Measurements from ENCODE around the gene C8A.

DNA sequence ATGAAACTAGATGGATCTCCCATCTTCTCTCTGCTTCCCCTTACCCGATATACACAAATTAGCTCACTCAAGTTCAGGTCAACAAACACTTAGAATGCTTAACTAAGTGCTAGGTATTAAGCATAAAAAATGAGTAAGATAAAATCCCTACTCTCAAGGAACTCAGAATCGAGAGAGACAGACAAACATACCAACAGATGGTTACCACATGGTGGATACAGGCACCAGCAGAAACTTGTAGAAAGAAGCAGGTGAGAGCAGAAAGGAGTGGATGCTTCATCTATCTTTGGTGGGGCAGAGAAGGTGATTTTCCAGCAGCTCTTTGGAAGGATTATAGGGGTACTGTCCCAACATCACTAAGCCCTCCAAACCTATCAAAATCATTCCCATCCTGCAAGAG, 79.0 kb downstream of the C8A start:
- no peak for TF ChIP-seq CTCF (IDR thresholded peaks at IDR 0.05; ENCODE audit: borderline replicate concordance, extremely low read depth, low read length, poor library complexity, severe bottlenecking)
- no peak for TF ChIP-seq EZH2 (IDR thresholded peaks at IDR 0.05; ENCODE audit: borderline replicate concordance, low read depth, low read length, severe bottlenecking)

All from DND-41 (cell line).